Tibial nerve (tissue), 3 donors: ENCODE data around the gene SEC16B.

Experiments
- POLR2A ChIP-seq, 2 donors: fragments of 450-650 bp; IDR thresholded peaks; one replicate each; pipeline ENCODE4 v1.6.1; 2017; ENCODE audit warnings: antibody characterized with exemption in 2 of 2, mild to moderate bottlenecking in 2 of 2, moderate library complexity in 2 of 2
- TF ChIP-seq, protein P1 (sequence below), 5 experiments: fragments of 200-600 bp in 3 of 5; fragments of 450-650 bp in 2 of 5; sonication (generic) in 3 of 5; IDR thresholded peaks; one replicate each; pipeline ENCODE4 v1.5.1; 2016 to 2019; ENCODE audit warnings: antibody characterized with exemption in 5 of 5, mild to moderate bottlenecking in 3 of 5, moderate library complexity in 2 of 5

DNA sequence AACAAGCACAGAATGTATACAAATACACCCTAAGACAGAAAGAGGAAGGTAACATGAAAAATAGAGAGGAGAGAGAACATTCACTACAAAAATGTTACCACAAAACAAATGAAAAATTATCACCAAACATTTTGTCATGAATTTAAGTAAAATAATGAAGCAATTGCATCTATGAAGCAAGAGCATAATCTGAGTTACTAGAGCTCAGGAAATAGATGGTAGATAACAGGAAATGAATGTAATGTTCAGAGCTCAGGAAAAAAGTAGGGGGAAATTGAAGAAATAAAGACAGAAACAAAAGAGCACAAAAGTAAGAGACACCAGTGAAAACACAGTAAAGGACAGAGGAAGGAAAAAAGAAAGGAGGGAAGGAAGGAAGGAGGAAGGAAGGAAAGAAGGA, 19.4 kb downstream of the SEC16B start:
- TF ChIP-seq, protein P1, sequence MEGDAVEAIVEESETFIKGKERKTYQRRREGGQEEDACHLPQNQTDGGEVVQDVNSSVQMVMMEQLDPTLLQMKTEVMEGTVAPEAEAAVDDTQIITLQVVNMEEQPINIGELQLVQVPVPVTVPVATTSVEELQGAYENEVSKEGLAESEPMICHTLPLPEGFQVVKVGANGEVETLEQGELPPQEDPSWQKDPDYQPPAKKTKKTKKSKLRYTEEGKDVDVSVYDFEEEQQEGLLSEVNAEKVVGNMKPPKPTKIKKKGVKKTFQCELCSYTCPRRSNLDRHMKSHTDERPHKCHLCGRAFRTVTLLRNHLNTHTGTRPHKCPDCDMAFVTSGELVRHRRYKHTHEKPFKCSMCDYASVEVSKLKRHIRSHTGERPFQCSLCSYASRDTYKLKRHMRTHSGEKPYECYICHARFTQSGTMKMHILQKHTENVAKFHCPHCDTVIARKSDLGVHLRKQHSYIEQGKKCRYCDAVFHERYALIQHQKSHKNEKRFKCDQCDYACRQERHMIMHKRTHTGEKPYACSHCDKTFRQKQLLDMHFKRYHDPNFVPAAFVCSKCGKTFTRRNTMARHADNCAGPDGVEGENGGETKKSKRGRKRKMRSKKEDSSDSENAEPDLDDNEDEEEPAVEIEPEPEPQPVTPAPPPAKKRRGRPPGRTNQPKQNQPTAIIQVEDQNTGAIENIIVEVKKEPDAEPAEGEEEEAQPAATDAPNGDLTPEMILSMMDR (IDR thresholded peaks at IDR 0.05), result no peak
- TF ChIP-seq POLR2A (IDR thresholded peaks at IDR 0.05), result no peak
